ENCODE results near the gene SH2D4B.

- TF ChIP-seq CTCF (IDR thresholded peaks at IDR 0.05 in 2 of 3, conservative IDR thresholded peaks at IDR 0.05 in 1 of 3; ENCODE audit: borderline replicate concordance in 1 of 3, insufficient read depth in 1 of 3, low read depth in 2 of 3, low read length in 2 of 3) (no peak), EZH2 (IDR thresholded peaks at IDR 0.05) (no peak), CEBPB (IDR thresholded peaks at IDR 0.05; ENCODE audit: low read depth) (no peak), POLR2AphosphoS5 (IDR thresholded peaks at IDR 0.05; ENCODE audit: low read depth, low read length) (no peak), SIN3A (IDR thresholded peaks at IDR 0.05; ENCODE audit: low read depth) (no peak), YY1 (IDR thresholded peaks at IDR 0.05; ENCODE audit: extremely low read depth, insufficient replicate concordance, low read depth, low read length) (no peak), POLR2A (IDR thresholded peaks at IDR 0.05; ENCODE audit: borderline replicate concordance, extremely low read depth, insufficient read depth, insufficient read length) (no peak)
Observed at GRCh38 chr10:80538481-80539185, 931 bp downstream of the SH2D4B start.
